Suprapubic skin (tissue), 3 donors: ENCODE results near the gene STK31.

Source experiments
- CTCF ChIP-seq, 2 donors: fragments of 200-600 bp in 1 of 2; fragments of 450-650 bp in 1 of 2; sonication (generic) in 1 of 2; IDR thresholded peaks; one replicate each; pipeline ENCODE4 v1.5.1; 2016 to 2019; ENCODE audit warnings: antibody characterized with exemption in 2 of 2, mild to moderate bottlenecking in 1 of 2, moderate library complexity in 1 of 2
- EP300 ChIP-seq: sonication (generic); formaldehyde crosslinking; IDR thresholded peaks from one replicate; pipeline ENCODE4 v1.6.1; 2017; ENCODE audit warnings: antibody characterized with exemption
- POLR2A ChIP-seq, 2 donors: fragments of 450-650 bp; IDR thresholded peaks; one replicate each; pipeline ENCODE4 v1.6.1; 2017; ENCODE audit warnings: antibody characterized with exemption in 2 of 2, mild to moderate bottlenecking in 2 of 2, moderate library complexity in 2 of 2

- peak in 1 of 2 donors; percentile 32 for TF ChIP-seq CTCF (IDR thresholded peaks at IDR 0.05)
- TF ChIP-seq POLR2A (IDR thresholded peaks at IDR 0.05): no peak
- TF ChIP-seq EP300: no peak
These were observed 2.6 kb downstream of the STK31 start for GRCh38 chr7:23712368-23713284.
